H1 (cell line): Measurements from ENCODE around the gene SMAD1. TPM values are rescaled to one million over a fixed set of nuclear protein-coding genes. Genes with fewer than 3 reads are reported as not detected.

Source experiments
- CTCF ChIA-PET: fragments of 300-600 bp; sonication (Branson Sonifier 250); formaldehyde crosslinking; loops from one replicate; lab custom pipeline; 2021; ENCODE audit not compliant: partially characterized antibody; lab: Charles Lee
- POLR2A ChIA-PET: fragments of 300-600 bp; sonication (Branson Sonifier 250); formaldehyde crosslinking; loops from one replicate; lab custom pipeline; 2021; ENCODE audit warnings: inconsistent platforms; ENCODE audit not compliant: partially characterized antibody; lab: Charles Lee
- DNase-seq, 2 experiments: peaks; one replicate each; pipeline versions ENCODE4 v3.0.0 to v3.0.0-alpha.2; 2010 to 2022; ENCODE audit warnings: low spot score in 2 of 2, low read depth in 1 of 2, mixed read lengths in 1 of 2
- FAIRE-seq: peaks from 2 replicates; lab custom pipeline; 2011; peaks lifted over from hg19 to GRCh38; lab: Jason Lieb, UNC
- H2AFZ ChIP-seq: 2 replicates; pipeline ENCODE4 v1.8.1; 2012; ENCODE audit warnings: low read length, inconsistent platforms
- H2AK5ac ChIP-seq: 2 replicates; pipeline ENCODE4 v1.6.1; 2013; ENCODE audit warnings: low read depth, low read length
- H2BK120ac ChIP-seq: replicated peaks from 2 replicates; pipeline ENCODE3; 2013; ENCODE audit warnings: low read depth, low read length, inconsistent platforms
- H2BK12ac ChIP-seq: 2 replicates; pipeline ENCODE4 v1.6.1; 2013; ENCODE audit warnings: low read depth, low read length
- H2BK15ac ChIP-seq: 2 replicates; pipeline ENCODE4 v1.6.1; 2013; ENCODE audit warnings: low read length
- H2BK20ac ChIP-seq: 2 replicates; pipeline ENCODE4 v1.6.1; 2013; ENCODE audit warnings: low read length
- H2BK5ac ChIP-seq: 2 replicates; pipeline ENCODE4 v1.6.1; 2013; ENCODE audit warnings: low read depth, low read length
- H3K14ac ChIP-seq: 2 replicates; pipeline ENCODE4 v1.6.1; 2013; ENCODE audit warnings: inconsistent platforms; ENCODE audit not compliant: insufficient read length
- H3K18ac ChIP-seq: 2 replicates; pipeline ENCODE4 v1.6.1; 2013; ENCODE audit warnings: low read length; ENCODE audit errors: extremely low read depth
- H3K23ac ChIP-seq: 2 replicates; pipeline ENCODE4 v1.6.1; 2013; ENCODE audit warnings: inconsistent platforms; ENCODE audit not compliant: insufficient read length
- H3K23me2 ChIP-seq: 2 replicates; pipeline ENCODE4 v1.6.1; 2013; ENCODE audit warnings: low read depth, low read length
- H3K27ac ChIP-seq: 2 replicates; pipeline ENCODE4 v1.6.1; 2011; ENCODE audit warnings: low read depth, low read length, inconsistent platforms
- H3K27me3 ChIP-seq, 4 experiments: replicated peaks in 1 of 4; 1 replicate in 1 of 4; 2 replicates in 3 of 4; pipeline versions ENCODE4 v1.6.1 to v1.8.1; 2011 to 2013; ENCODE audit warnings: low read length in 3 of 4, mild to moderate bottlenecking in 3 of 4, inconsistent platforms in 2 of 4, mixed read lengths in 2 of 4, moderate library complexity in 1 of 4; ENCODE audit not compliant: control insufficient read depth in 3 of 4, insufficient read depth in 3 of 4; ENCODE audit errors: extremely low read depth in 1 of 4
- H3K36me3 ChIP-seq, 4 experiments: 2 replicates each; pipeline versions ENCODE4 v1.6.1 to v1.8.1; 2011 to 2013; ENCODE audit warnings: mild to moderate bottlenecking in 4 of 4, low read length in 3 of 4, moderate library complexity in 2 of 4, control low read depth in 1 of 4, inconsistent platforms in 1 of 4; ENCODE audit not compliant: insufficient read depth in 4 of 4, control insufficient read depth in 2 of 4
- H3K4ac ChIP-seq: replicated peaks from 2 replicates; pipeline ENCODE3; 2013; ENCODE audit warnings: low read length, low read depth, mixed read lengths, inconsistent platforms; ENCODE audit not compliant: insufficient read length
- H3K4me1 ChIP-seq, 4 experiments: replicated peaks in 1 of 4; 1 replicate in 1 of 4; 2 replicates in 3 of 4; pipeline versions ENCODE4 v1.6.1 to v1.8.1; 2011 to 2013; ENCODE audit warnings: low read length in 3 of 4, inconsistent platforms in 2 of 4, mixed read lengths in 1 of 4; ENCODE audit not compliant: insufficient read depth in 4 of 4, control insufficient read depth in 3 of 4
- H3K4me2 ChIP-seq, 2 experiments: 2 replicates each; pipeline versions ENCODE4 v1.6.1 to v1.8.1; 2011 to 2013; ENCODE audit warnings: low read depth in 2 of 2, low read length in 2 of 2, control low read depth in 1 of 2, inconsistent platforms in 1 of 2, mild to moderate bottlenecking in 1 of 2; ENCODE audit not compliant: insufficient read depth in 1 of 2
- H3K4me3 ChIP-seq, 4 experiments: fragments of 200-600, 300-600 bp in 1 of 4; sonication (generic), shearing (Covaris generic), sonication (Bioruptor Twin) in 1 of 4; 2 replicates each; pipeline versions ENCODE4 v1.5.1 to v1.8.1; 2011 to 2016; ENCODE audit warnings: low read length in 4 of 4, low read depth in 3 of 4, control low read depth in 2 of 4, inconsistent platforms in 2 of 4, mild to moderate bottlenecking in 2 of 4, mixed read lengths in 1 of 4, moderate library complexity in 1 of 4; ENCODE audit not compliant: insufficient read depth in 2 of 4; ENCODE audit errors: extremely low read depth in 1 of 4
- H3K56ac ChIP-seq: replicated peaks from 2 replicates; pipeline ENCODE3; 2013; ENCODE audit warnings: low read depth, mild to moderate bottlenecking, mixed read lengths, low read length, inconsistent platforms; ENCODE audit not compliant: insufficient read length
- H3K79me1 ChIP-seq: 2 replicates; pipeline ENCODE4 v1.6.1; 2013; ENCODE audit warnings: low read depth, low read length, control low read depth
- H3K79me2 ChIP-seq, 2 experiments: 2 replicates each; pipeline versions ENCODE4 v1.6.1 to v1.8.1; 2012 to 2013; ENCODE audit warnings: low read length in 2 of 2, mild to moderate bottlenecking in 2 of 2, inconsistent platforms in 1 of 2; ENCODE audit not compliant: insufficient read depth in 2 of 2, control insufficient read depth in 1 of 2
- H3K9ac ChIP-seq, 4 experiments: replicated peaks in 1 of 4; 1 replicate in 1 of 4; 2 replicates in 3 of 4; pipeline versions ENCODE4 v1.6.1 to v1.8.1; 2011 to 2013; ENCODE audit warnings: low read depth in 3 of 4, low read length in 3 of 4, control low read depth in 2 of 4, mild to moderate bottlenecking in 2 of 4, moderate library complexity in 2 of 4, inconsistent platforms in 1 of 4; ENCODE audit errors: extremely low read depth in 1 of 4
- H3K9me3 ChIP-seq, 2 experiments: 2 replicates each; pipeline versions ENCODE4 v1.6.1 to v1.8.1; 2012 to 2013; ENCODE audit warnings: mild to moderate bottlenecking in 2 of 2, moderate library complexity in 2 of 2, control low read depth in 1 of 2, inconsistent platforms in 1 of 2, low read depth in 1 of 2, low read length in 1 of 2, mixed read lengths in 1 of 2; ENCODE audit not compliant: insufficient read depth in 2 of 2
- H4K20me1 ChIP-seq, 2 experiments: replicated peaks in 1 of 2; 2 replicates each; pipeline versions ENCODE3 to v1.8.1; 2011 to 2013; ENCODE audit warnings: inconsistent platforms in 2 of 2, low read length in 2 of 2, mild to moderate bottlenecking in 1 of 2; ENCODE audit not compliant: insufficient read depth in 2 of 2, control insufficient read depth in 1 of 2
- H4K5ac ChIP-seq: 2 replicates; pipeline ENCODE4 v1.6.1; 2013; ENCODE audit warnings: low read length, low read depth, mixed read lengths, inconsistent platforms; ENCODE audit not compliant: insufficient read length
- H4K8ac ChIP-seq: 2 replicates; pipeline ENCODE4 v1.8.0; 2013; ENCODE audit warnings: mild to moderate bottlenecking, moderate library complexity, low read length, inconsistent platforms; ENCODE audit not compliant: insufficient read depth; ENCODE audit errors: extremely low read depth
- H4K91ac ChIP-seq: replicated peaks from 2 replicates; pipeline ENCODE3; 2013; ENCODE audit warnings: low read length, mixed read lengths, inconsistent platforms; ENCODE audit not compliant: insufficient read length
- RAD21 ChIP-seq, 2 experiments: IDR thresholded peaks in 1 of 2; conservative IDR thresholded peaks in 1 of 2; 2 replicates each; pipeline ENCODE4 v1.6.1; 2011; ENCODE audit warnings: low read depth in 2 of 2, low read length in 2 of 2, improper control_type of control experiment in 1 of 2, inconsistent platforms in 1 of 2, mild to moderate bottlenecking in 1 of 2, moderate library complexity in 1 of 2
- RFX5 ChIP-seq: IDR thresholded peaks from 2 replicates; pipeline ENCODE4 v1.6.1; 2011; ENCODE audit warnings: low read depth, low read length, improper control_type of control experiment, borderline replicate concordance
- WGBS, 2 experiments: shearing (Covaris generic) in 1 of 2; methylation state at CpG; one replicate each; pipeline versions ENCODE4 v1.1.6 to v1.1.7; 2013 to 2015; ENCODE audit warnings: low lambda C conversion rate in 2 of 2, mixed read lengths in 2 of 2, inconsistent platforms in 1 of 2, low coverage in 1 of 2, missing lambda C conversion rate in 1 of 2; ENCODE audit not compliant: insufficient replicate concordance in 2 of 2, insufficient coverage in 1 of 2, insufficient read length in 1 of 2; ENCODE audit errors: extremely low coverage in 1 of 2, missing lambda C conversion rate in 1 of 2; 5-methylcytosine and 5-hydroxymethylcytosine counted together
- polyA plus RNA-seq, 7 experiments: library from polyadenylated mRNA; depleted of rRNA in 3 of 7; stranded (reverse) in 5 of 7; unstranded in 2 of 7; fragments of >200 nt in 5 of 7; fragments of 200-250 nt in 2 of 7; gene quantifications; 1 replicate in 5 of 7; 2 replicates in 1 of 7; 4 replicates in 1 of 7; pipeline versions ENCODE4 v1.2.1 to v1.2.3, GENCODE V29; 2011 to 2013; ENCODE audit warnings: missing spikeins in 2 of 7, mixed read lengths in 2 of 7
- total RNA-seq: library from RNA; stranded (reverse); fragmentation: NEBNext Ultra II Directional; extraction: Animal tissue kit (Norgen Biotek cat#: 25700); gene quantifications from 2 replicates; pipeline ENCODE4 v1.2.1, GENCODE V29; 2021

SMAD1 gene
- total and polyA plus RNA-seq, 2 of the 8 experiments (the other 6 are each of a cell fraction or from before 2014, with no cell fraction given) = 22.6 to 25.3 TPM

DNA sequence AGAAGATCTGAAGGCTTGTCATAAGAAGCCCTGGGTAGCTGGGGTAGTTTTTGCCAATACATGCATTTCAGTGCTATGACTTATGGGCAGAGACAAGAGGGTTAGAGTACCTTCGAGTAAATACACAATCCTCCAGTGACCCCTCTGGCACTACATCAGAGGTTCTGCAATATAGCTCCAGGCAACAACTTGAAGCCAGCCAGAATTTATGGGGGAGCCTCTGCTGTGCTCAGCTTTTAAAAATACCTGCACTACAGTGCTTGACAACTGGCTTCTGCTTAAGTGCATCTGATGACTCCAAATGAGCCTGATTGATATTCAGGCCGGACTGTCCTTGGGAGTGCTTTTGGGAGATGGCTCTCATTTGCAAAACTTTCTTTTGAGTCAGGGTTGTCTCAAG, 44.9 kb upstream of the SMAD1 start:
- H3K56ac ChIP-seq = no peak overlapping the region
- H3K23ac ChIP-seq = no peak overlapping the region
- no peak overlapping the region for H3K4me2 ChIP-seq
- H3K18ac ChIP-seq = no peak overlapping the region
- H3K4me1 ChIP-seq = peaks cover 0 to 3% (median 0%) of the 10 kb centered on the region in 4 experiments; a peak in 1 of 7 replicates
- 82% methylated on average over 2 of the region's 2 CpGs; no CpG with 5 or more reads in 1 of the 2 experiments for WGBS, 2 experiments
- H2BK20ac ChIP-seq = no peak overlapping the region
- H3K79me2 ChIP-seq = no peaks in the 10 kb centered on the region
- no peaks in the 10 kb centered on the region for H3K36me3 ChIP-seq
- no peak overlapping the region for H2BK15ac ChIP-seq
- CTCF ChIA-PET = interaction anchor here (0.6 to 1.5 kb wide), 4 partner anchors 10 to 220 kb away, joined by 3 to 4 read pairs (median 3); no protein-coding TSS in a partner anchor
- no peak overlapping the region for H3K14ac ChIP-seq
- H2AFZ ChIP-seq = no peak overlapping the region
- H2BK120ac ChIP-seq = no peak overlapping the region
- no peak overlapping the region for H3K4ac ChIP-seq
- H3K27me3 ChIP-seq = no peaks in the 10 kb centered on the region
- H2BK12ac ChIP-seq = no peak overlapping the region
- H3K79me1 ChIP-seq = no peaks in the 10 kb centered on the region
- H3K27ac ChIP-seq = no peak overlapping the region
- FAIRE-seq (no peak), DNase-seq (no peak)
- H2BK5ac ChIP-seq = no peak overlapping the region
- H3K9ac ChIP-seq = no peak overlapping the region
- H3K9me3 ChIP-seq = no peaks in the 10 kb centered on the region
- H2AK5ac ChIP-seq = no peak overlapping the region
- POLR2A ChIA-PET = no interaction called here
- H4K8ac ChIP-seq = no peak overlapping the region
- no peak for TF ChIP-seq RFX5
- peak; percentile 15 to 35; a peak in 1 of 4 replicates for TF ChIP-seq RAD21 (IDR thresholded peaks at IDR 0.05 in 1 of 2, conservative IDR thresholded peaks at IDR 0.05 in 1 of 2; ENCODE audit: low read depth in 2 of 2, low read length in 2 of 2)
- H4K5ac ChIP-seq = no peak overlapping the region
- no peak overlapping the region for H4K91ac ChIP-seq
- no peak overlapping the region for H3K4me3 ChIP-seq
- H3K23me2 ChIP-seq = no peaks in the 10 kb centered on the region
- H4K20me1 ChIP-seq = no peaks in the 10 kb centered on the region
